Middle frontal gyrus (tissue), 1 donor: ENCODE measurements around the gene GPC3.
"Not testable (repeated sequence)": the region's sequence is repeated elsewhere in the genome, so short reads cannot be mapped to it uniquely, and the experiment has no call there.

Experiments used
- DNase-seq: peaks from one replicate; pipeline ENCODE4 v3.0.0-alpha.2; 2015; ENCODE audit warnings: low spot score; ENCODE audit errors: extremely low spot score

The GPC3 gene

DNA sequence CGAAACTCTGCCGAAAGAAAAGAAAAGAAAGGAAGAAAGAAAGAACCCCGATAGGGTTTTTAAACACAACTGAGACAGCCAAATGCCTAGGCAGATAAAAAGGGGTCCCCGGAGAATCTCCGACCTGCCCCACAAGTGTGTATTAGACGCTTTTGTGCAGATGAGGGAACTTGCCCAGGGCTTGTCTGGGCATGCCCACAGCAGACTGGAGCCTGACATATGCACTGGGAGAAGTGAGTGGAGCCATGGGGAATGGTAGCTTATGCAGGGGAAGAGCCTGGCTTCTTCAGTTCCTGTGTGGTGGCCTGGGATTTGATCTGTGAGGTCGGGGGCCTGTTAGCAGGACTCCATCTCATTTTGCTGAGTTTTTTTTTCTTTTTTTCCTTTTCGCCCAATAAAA is 199.0 kb downstream of the GPC3 start:
- no peak for DNase-seq

GRCh38 chrX:133783274-133783673 is 202.1 kb downstream of the GPC3 start:
- DNase-seq = no peak

- no peak for DNase-seq
Measured at GRCh38 chrX:133781174-133781573, 204.2 kb downstream of the GPC3 start.

DNA sequence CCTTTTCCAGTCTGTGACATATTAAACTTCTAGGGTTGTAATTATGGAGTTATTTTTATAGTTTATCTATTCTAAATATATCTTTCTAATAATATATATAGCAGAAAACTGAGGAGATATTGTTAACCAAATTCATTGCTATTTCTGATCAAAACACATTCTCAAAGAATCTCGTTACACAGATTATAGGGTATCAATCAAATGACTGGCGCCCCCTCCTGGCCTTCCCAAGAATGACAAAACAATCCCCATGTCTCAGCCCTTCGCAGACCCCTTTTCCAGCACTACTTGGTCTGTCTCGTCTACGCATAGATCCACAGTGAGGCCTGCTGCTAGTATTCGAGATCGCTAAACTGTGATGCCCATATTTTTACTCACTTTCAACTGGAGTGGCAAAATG is 209.3 kb downstream of the GPC3 start:
- no peak for DNase-seq

DNA sequence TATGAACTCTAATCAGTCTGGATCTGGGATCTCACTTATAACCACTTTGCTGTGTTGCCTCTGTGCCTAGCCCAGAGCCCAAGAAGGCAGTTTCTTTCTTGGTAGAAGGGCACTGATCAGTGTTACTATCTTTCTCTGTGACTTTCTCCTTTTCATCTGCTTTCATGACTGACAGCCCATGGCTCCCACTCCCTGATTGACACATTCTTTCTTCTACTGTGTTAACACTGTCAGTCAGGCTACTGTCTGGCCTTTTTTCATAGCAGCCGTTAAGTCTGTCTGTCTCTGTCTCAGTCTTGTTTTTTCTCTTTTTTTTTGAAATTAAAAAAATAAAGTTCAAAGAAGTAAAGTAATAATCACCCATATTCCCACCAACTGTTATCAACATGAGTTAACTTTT is 210.6 kb downstream of the GPC3 start:
- no peak for DNase-seq

GRCh38 chrX:133771086-133771646 is 214.2 kb downstream of the GPC3 start:
- DNase-seq = no peak

GRCh38 chrX:133762976-133763548 is 222.3 kb downstream of the GPC3 start:
- DNase-seq = not testable (repeated sequence)

DNA sequence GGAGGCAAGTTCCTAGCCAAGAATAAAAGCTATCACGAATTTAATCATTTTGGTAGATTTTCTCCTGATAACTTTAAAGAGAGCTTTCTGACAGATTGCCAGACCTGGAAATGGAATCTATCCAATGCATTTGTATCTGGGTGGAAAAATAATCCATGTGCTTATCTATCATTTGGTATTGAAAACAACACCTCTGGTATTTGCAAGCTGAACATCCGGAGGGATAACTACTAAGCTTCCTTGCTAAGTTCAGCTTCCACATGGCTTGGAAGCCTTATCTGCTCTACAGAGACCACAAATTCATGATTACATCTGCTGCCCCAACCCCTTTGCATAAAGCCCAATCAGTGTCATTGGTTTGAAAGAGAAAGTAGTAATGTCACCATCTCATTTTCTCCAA is 230.7 kb downstream of the GPC3 start:
- DNase-seq = no peak

DNA sequence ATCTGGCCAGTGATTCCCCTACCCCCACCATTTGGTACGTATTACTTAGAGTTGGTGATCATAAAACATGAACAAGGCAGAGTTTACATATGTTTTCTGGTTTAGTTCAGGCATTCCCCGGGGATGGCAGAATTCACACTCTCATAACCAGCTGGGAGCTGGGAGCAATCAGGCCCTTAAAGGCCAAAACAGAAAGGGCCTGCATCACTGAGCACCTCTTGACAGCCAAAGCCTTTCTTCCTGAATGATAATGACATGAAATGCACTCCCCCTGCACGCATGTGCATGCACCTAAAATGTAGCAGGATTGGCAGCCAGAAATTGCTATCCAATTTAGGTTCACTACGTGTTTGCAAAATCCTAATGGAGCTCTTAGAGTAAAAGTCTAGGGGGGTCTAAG is 235.4 kb downstream of the GPC3 start:
- DNase-seq = no peak

GRCh38 chrX:133749370-133749769 is 236.0 kb downstream of the GPC3 start:
- DNase-seq = no peak

GRCh38 chrX:133747196-133747595 is 238.2 kb downstream of the GPC3 start:
- no peak for DNase-seq

DNA sequence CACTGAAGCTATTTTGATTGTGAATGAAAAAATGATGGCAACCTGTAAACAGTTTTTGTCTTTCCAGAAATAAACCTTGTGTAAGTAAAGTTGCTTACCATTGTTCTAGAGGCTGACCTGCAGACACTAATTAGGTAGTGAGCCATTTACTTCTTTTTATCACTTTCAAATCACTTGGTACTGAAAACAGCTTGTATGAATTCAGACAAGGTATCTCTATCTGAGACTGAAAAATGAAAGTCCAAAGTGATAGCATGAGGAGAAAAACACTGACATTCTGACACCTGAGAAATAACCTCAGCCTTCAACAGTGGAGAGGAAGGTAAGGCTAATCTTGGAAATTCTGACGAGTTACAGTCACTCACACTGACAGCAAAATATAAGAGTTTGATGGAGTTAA is 238.8 kb downstream of the GPC3 start:
- no peak for DNase-seq

DNA sequence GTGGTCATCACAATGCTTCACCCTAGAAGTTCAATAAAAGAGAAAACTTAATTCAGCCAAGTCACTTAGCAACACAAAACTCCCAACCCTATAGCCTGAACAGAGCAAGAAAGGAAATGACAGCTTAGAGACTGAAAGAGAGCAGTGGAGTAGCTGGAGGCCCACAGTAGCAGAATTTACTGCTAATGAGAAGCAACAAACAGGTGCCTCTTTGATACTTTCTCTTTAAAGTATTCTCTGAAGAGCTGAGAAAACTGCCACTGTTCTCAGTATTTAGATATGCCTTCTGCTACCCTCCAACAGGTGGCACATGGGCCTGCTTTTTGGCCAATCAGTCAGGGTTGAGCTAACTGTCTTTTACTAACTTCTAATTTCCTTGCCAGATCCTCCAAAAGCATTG is 240.0 kb downstream of the GPC3 start:
- DNase-seq = no peak

DNA sequence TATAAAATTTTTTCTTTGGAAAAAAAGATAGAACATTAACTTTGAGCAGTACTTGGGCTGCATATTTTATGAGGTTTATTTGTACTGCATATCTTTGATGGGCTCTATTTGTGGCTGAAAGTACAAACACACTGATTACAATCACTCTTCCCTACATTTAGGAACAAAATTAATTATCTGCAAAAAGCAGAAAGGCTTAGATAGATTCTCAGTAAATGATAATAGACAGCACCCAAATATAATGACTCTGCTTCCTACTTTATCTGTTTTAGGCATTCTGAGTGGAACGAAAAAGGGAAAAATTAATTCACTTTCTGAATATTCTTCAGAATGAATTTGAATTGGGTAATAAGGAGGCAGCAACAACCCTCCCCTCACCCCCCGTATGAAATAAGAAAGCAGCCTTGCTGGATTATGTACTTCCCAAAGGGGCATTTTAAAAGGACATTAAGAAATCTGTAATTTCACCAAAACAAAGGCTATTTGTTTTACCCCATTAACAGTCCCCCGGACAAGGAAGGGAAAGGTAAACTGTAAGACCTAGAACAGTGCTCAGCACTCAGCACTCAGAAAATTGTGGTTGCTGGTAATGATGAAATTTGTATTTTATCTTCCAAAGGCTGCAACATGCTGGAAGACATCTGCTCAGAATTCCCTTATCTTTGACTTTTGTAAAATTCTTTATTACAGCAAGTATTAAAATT is 242.6 kb downstream of the GPC3 start:
- DNase-seq = no peak

DNA sequence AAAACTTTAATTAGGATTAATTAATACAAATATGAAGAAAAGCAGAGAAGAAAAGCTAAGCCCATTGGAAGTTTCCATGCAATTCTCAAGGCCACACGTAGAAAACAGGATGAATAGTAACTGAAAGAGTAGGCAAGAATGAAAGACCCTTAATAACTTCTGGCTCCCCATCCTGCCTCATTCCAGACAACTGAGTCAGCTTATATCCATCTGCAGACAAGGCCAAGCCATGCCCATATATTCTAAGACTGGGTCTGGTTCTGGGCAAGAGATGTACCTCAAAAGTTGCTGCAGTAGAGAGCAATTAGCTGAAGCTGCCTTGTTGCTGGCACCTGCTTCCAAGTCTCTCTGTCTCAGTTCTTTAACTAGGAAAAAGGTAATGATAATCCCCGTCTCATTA is 244.1 kb downstream of the GPC3 start:
- no peak for DNase-seq

GRCh38 chrX:133726642-133727041 is 258.8 kb downstream of the GPC3 start:
- DNase-seq = no peak

GRCh38 chrX:133726211-133726630 is 259.2 kb downstream of the GPC3 start:
- no peak for DNase-seq

GRCh38 chrX:133723930-133724329 is 261.5 kb downstream of the GPC3 start:
- DNase-seq = no peak

GRCh38 chrX:133722756-133723155 is 262.6 kb downstream of the GPC3 start:
- DNase-seq = no peak

GRCh38 chrX:133720269-133720668 is 265.1 kb downstream of the GPC3 start:
- DNase-seq = not testable (repeated sequence)

DNA sequence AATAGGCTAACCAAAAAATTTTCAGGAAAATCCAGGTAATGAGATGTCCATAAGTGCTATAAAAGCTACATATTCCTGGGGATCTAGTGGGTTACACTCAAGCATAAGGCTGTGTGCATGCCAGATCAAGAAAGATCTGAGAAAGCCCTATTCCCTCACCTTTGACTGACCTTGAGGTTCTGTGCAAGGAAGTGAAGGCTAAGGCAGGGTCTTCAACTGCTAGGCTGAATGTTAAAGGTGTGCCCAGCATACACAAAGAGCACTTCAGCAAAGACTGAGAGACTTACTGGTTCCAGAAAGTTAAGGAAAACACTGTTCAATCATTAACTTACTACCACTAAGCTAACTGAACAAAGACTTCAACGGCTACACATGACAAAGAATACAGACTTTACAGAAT is 269.7 kb downstream of the GPC3 start:
- no peak for DNase-seq

DNA sequence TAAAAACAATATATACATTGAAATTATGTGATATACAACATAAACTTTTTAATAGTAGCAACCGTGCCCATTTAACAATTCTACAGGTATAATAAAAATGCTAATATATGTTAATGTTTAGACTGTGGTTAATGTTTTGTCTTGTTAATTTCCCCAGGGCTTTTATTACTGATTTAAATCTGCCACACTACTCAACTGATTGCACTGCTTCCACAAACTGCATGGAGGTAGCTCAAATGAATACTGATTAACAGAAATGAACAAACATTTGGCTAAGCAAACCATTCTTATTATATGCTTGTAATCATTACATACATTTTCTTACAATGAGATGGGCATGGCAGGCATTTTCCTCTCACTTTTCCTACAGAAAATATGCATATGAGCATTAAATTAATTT is 275.9 kb downstream of the GPC3 start:
- no peak for DNase-seq

DNA sequence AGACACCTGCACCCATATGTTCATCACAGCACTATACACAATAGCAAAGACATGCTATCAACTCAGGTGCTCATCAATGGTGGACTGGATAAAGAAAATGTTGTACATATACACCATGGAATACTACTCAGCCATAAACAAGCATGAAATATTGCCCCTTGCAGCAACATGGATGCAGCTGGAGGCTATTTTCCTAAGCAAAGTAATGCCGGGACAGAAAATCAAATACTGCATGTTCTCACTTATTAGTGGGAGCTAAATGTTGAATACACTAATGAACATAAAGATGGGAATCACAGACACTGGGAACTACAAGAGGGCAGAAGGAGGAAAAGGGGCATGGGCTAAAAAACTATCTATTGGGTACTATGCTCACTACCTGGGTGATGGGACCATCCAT is 278.5 kb downstream of the GPC3 start:
- DNase-seq = no peak
